HEK293 (cell line): Measurements from ENCODE around the gene NHEJ1.

Experiments
- CTCF ChIA-PET: fragments of 350-600 bp; formaldehyde crosslinking; extraction: SDS; loops from one replicate; lab custom pipeline; 2021; ENCODE audit warnings: antibody characterized with exemption; lab: Yijun Ruan, JAX
- POLR2A ChIA-PET: fragments of 300-600 bp; formaldehyde crosslinking; extraction: SDS; loops from one replicate; lab custom pipeline; 2020; ENCODE audit warnings: antibody characterized with exemption, inconsistent platforms; lab: Yijun Ruan, JAX
- H3K27ac ChIP-seq: fragments of 200-500 bp; sonication (Bioruptor generic); 2 replicates; pipeline ENCODE4 v1.5.1; 2014; ENCODE audit warnings: low read depth, low read length, control low read depth, inconsistent platforms; ENCODE audit errors: extremely low read depth
- H3K36me3 ChIP-seq, 2 experiments: fragments of 200-500 bp in 1 of 2; sonication (Bioruptor generic) in 1 of 2; 1 replicate in 1 of 2; 2 replicates in 1 of 2; pipeline ENCODE4 v1.5.1; 2014 to 2017; ENCODE audit warnings: inconsistent platforms in 2 of 2, low read length in 2 of 2; ENCODE audit not compliant: control insufficient read depth in 2 of 2, insufficient read depth in 1 of 2
- H3K4me1 ChIP-seq: fragments of 200-500 bp; sonication (Bioruptor generic); 2 replicates; pipeline ENCODE4 v1.5.1; 2014; ENCODE audit warnings: mild to moderate bottlenecking, low read length, inconsistent platforms; ENCODE audit not compliant: control insufficient read depth, insufficient read depth
- H3K4me3 ChIP-seq: 2 replicates; pipeline ENCODE4 v1.5.1; 2011; ENCODE audit warnings: low read depth, mild to moderate bottlenecking, control low read depth, low read length, moderate library complexity
- H3K9me3 ChIP-seq: fragments of 200-500 bp; sonication (Bioruptor generic); 2 replicates; pipeline ENCODE4 v1.5.1; 2014; ENCODE audit warnings: low read depth, low read length, inconsistent platforms; ENCODE audit not compliant: control insufficient read depth, insufficient read depth
- CTCF ChIP-seq: fragments of 450-650 bp; formaldehyde crosslinking; IDR thresholded peaks from 2 replicates; pipeline ENCODE4 v1.5.1; 2016; ENCODE audit warnings: missing biosample characterization, missing genetic modification characterization
- ELK4 ChIP-seq: IDR thresholded peaks from 2 replicates; pipeline ENCODE4 v1.6.1; 2011; ENCODE audit warnings: mild to moderate bottlenecking, low read depth, low read length, borderline replicate concordance
- GLIS2 ChIP-seq: fragments of 450-650 bp; formaldehyde crosslinking; IDR thresholded peaks from 2 replicates; pipeline ENCODE4 v1.5.1; 2016; ENCODE audit warnings: missing biosample characterization, missing genetic modification characterization
- HIC1 ChIP-seq: fragments of 450-650 bp; formaldehyde crosslinking; IDR thresholded peaks from 2 replicates; pipeline ENCODE4 v1.5.1; 2016; ENCODE audit warnings: missing biosample characterization, missing genetic modification characterization
- KLF10 ChIP-seq: fragments of 450-650 bp; IDR thresholded peaks from 2 replicates; pipeline ENCODE4 v1.5.1; 2018; ENCODE audit warnings: missing biosample characterization, mild to moderate bottlenecking, missing genetic modification characterization
- KLF16 ChIP-seq: fragments of 450-650 bp; formaldehyde crosslinking; IDR thresholded peaks from 2 replicates; pipeline ENCODE4 v1.5.1; 2017; ENCODE audit warnings: missing biosample characterization, missing genetic modification characterization
- MYNN ChIP-seq: fragments of 450-650 bp; formaldehyde crosslinking; IDR thresholded peaks from 2 replicates; pipeline ENCODE4 v1.5.1; 2016; ENCODE audit warnings: missing biosample characterization, missing genetic modification characterization, borderline replicate concordance
- OVOL3 ChIP-seq: fragments of 450-650 bp; formaldehyde crosslinking; IDR thresholded peaks from 2 replicates; pipeline ENCODE4 v1.5.1; 2016; ENCODE audit warnings: missing biosample characterization, missing genetic modification characterization
- PBX3 ChIP-seq: sonication (generic); formaldehyde crosslinking; IDR thresholded peaks from 2 replicates; pipeline ENCODE4 v1.8.1; 2022; ENCODE audit warnings: mild to moderate bottlenecking, moderate library complexity, missing genetic modification reagents
- SP2 ChIP-seq: fragments of 450-650 bp; formaldehyde crosslinking; IDR thresholded peaks from 2 replicates; pipeline ENCODE4 v1.5.1; 2016; ENCODE audit warnings: missing biosample characterization, missing genetic modification characterization
- SP3 ChIP-seq: fragments of 450-650 bp; formaldehyde crosslinking; IDR thresholded peaks from 2 replicates; pipeline ENCODE4 v1.5.1; 2016; ENCODE audit warnings: missing biosample characterization, missing genetic modification characterization
- ZBTB10 ChIP-seq: fragments of 450-650 bp; formaldehyde crosslinking; IDR thresholded peaks from 2 replicates; pipeline ENCODE4 v1.5.1; 2016; ENCODE audit warnings: missing biosample characterization, missing genetic modification characterization
- ZBTB17 ChIP-seq: fragments of 450-650 bp; formaldehyde crosslinking; IDR thresholded peaks from 2 replicates; pipeline ENCODE4 v1.5.1; 2016; ENCODE audit warnings: missing biosample characterization, missing genetic modification characterization
- ZBTB20 ChIP-seq: fragments of 450-650 bp; formaldehyde crosslinking; IDR thresholded peaks from 2 replicates; pipeline ENCODE4 v1.5.1; 2016; ENCODE audit warnings: missing biosample characterization, missing genetic modification characterization
- ZBTB26 ChIP-seq: fragments of 450-650 bp; formaldehyde crosslinking; optimal IDR thresholded peaks from 2 replicates; pipeline ENCODE3; 2016; ENCODE audit warnings: missing biosample characterization, mild to moderate bottlenecking, missing genetic modification characterization
- ZNF24 ChIP-seq: fragments of 450-650 bp; formaldehyde crosslinking; IDR thresholded peaks from 2 replicates; pipeline ENCODE4 v1.5.1; 2016; ENCODE audit warnings: missing biosample characterization, missing genetic modification characterization
- ZNF324 ChIP-seq: fragments of 450-650 bp; formaldehyde crosslinking; IDR thresholded peaks from 2 replicates; pipeline ENCODE4 v1.5.1; 2016; ENCODE audit warnings: missing biosample characterization, missing genetic modification characterization
- ZNF501 ChIP-seq: fragments of 450-650 bp; formaldehyde crosslinking; IDR thresholded peaks from 2 replicates; pipeline ENCODE4 v1.5.1; 2016; ENCODE audit warnings: missing biosample characterization, missing genetic modification characterization
- ZNF610 ChIP-seq: fragments of 450-650 bp; formaldehyde crosslinking; IDR thresholded peaks from 2 replicates; pipeline ENCODE4 v1.5.1; 2016; ENCODE audit warnings: missing biosample characterization, missing genetic modification characterization, borderline replicate concordance
- ZNF654 ChIP-seq: fragments of 450-650 bp; formaldehyde crosslinking; IDR thresholded peaks from 2 replicates; pipeline ENCODE4 v1.5.1; 2016; ENCODE audit warnings: low read depth, missing biosample characterization, missing genetic modification characterization
- ZSCAN18 ChIP-seq: fragments of 450-650 bp; formaldehyde crosslinking; IDR thresholded peaks from 2 replicates; pipeline ENCODE4 v1.5.1; 2016; ENCODE audit warnings: missing biosample characterization, missing genetic modification characterization
- ZSCAN30 ChIP-seq: fragments of 450-650 bp; IDR thresholded peaks from 2 replicates; pipeline ENCODE4 v1.5.1; 2018; ENCODE audit warnings: missing biosample characterization, mild to moderate bottlenecking, missing genetic modification characterization, moderate library complexity

NHEJ1 gene

GRCh38 chr2:219206328-219207133 is 45.9 kb upstream of the NHEJ1 start, which contains the start of gene ZFAND2B (continued):
- TF ChIP-seq ZNF24 (tag by site-specific recombination) (no peak), ZNF501 (tag by site-specific recombination) (0 out of 2 replicates have a peak, but pooled peaks have one; percentile 47), CTCF (tag by site-specific recombination) (peak; percentile 49; the same call in 1 of the 2 replicates), PBX3 (CRISPR knock-in tag) (peak; percentile 75; the same call in 1 of the 2 replicates), ZBTB17 (tag by site-specific recombination) (peak; percentile 61), SP3 (tag by site-specific recombination) (peak; percentile 80), HIC1 (tag by site-specific recombination) (peak; percentile 21; the same call in 1 of the 2 replicates), KLF10 (tag by site-specific recombination) (0 out of 2 replicates have a peak, but pooled peaks have one; percentile 35), ZSCAN18 (tag by site-specific recombination) (no peak), ZNF610 (tag by site-specific recombination) (0 out of 2 replicates have a peak, but pooled peaks have one; percentile 30), ZNF324 (tag by site-specific recombination) (0 out of 2 replicates have a peak, but pooled peaks have one; percentile 41), GLIS2 (peak; percentile 65; the same call in 1 of the 2 replicates), ZBTB26 (tag by site-specific recombination) (peak; percentile 85), KLF16 (tag by site-specific recombination) (0 out of 2 replicates have a peak, but pooled peaks have one; percentile 65)
- TF ChIP-seq, all 188 proteins: peak for 32

GRCh38 chr2:219205981-219206327 is 45.3 kb upstream of the NHEJ1 start:
- peaks cover 0 to 36% of the 10 kb centered on the region in 2 experiments; a peak in 2 of 3 replicates for H3K36me3 ChIP-seq
- H3K27ac ChIP-seq, result peak overlapping the region; percentile 61
- H3K9me3 ChIP-seq, result no peaks in the 10 kb centered on the region
- TF ChIP-seq SP2 (tag by site-specific recombination) (no peak), ZBTB20 (tag by site-specific recombination) (no peak), ZSCAN30 (tag by site-specific recombination) (no peak), ZBTB10 (tag by site-specific recombination) (no peak), ZNF654 (tag by site-specific recombination) (no peak), ELK4 (no peak), OVOL3 (tag by site-specific recombination) (no peak), MYNN (tag by site-specific recombination) (no peak)
- ChIA-PET CTCF (interaction anchor here (0.6 to 1.4 kb wide), 10 partner anchors 12 to 1981 kb away, joined by 3 to 5 read pairs (median 3); no protein-coding TSS in a partner anchor), POLR2A (interaction anchor here (0.8 to 2.6 kb wide), 17 partner anchors 9 to 89 kb away, joined by 3 to 42 read pairs (median 4); partner anchors contain the start of genes ABCB6, ANKZF1, ATG9A and CNPPD1)
- H3K4me1 ChIP-seq, result peaks cover 8% of the 10 kb centered on the region
- H3K4me3 ChIP-seq, result peak overlapping the region; percentile 76
